ENCODE data around the gene KIF19. TPM values are rescaled to one million over a fixed set of nuclear protein-coding genes. Genes with fewer than 3 reads are reported as not detected.
"Not testable (repeated sequence)": the region's sequence is repeated elsewhere in the genome, so short reads cannot be mapped to it uniquely, and the experiment has no call there.

The KIF19 gene
- total and polyA plus RNA-seq, 4 donors: 0.42 to 2.1 (median 0.83) TPM

GRCh38 chr17:74277935-74278334 lies 48.1 kb upstream of the KIF19 start:
- H3K36me3 ChIP-seq (ENCODE audit: control insufficient read depth in 4 of 4, insufficient read depth in 3 of 4, low read depth in 1 of 4, low read length in 3 of 4): no peaks in the 10 kb centered on the region
- H3K4me3 ChIP-seq (ENCODE audit: low read depth in 1 of 3, low read length in 3 of 3): no peak overlapping the region
- no peak overlapping the region for H3K27ac ChIP-seq (ENCODE audit: low read depth in 1 of 2, low read length in 2 of 2)
- H3K9me3 ChIP-seq (ENCODE audit: control insufficient read depth in 4 of 4, low read length in 3 of 4): peaks cover 0 to 2% (median 0%) of the 10 kb centered on the region in 4 donors
- no peak overlapping the region for H3K9ac ChIP-seq (ENCODE audit: low read depth in 1 of 2, low read length in 2 of 2)
- WGBS: 69% methylated on average over 1 of the region's 1 CpG
- TF ChIP-seq RXRA (IDR thresholded peaks at IDR 0.05) (no peak), RAD21 (IDR thresholded peaks at IDR 0.05) (no peak), ATF3 (IDR thresholded peaks at IDR 0.05) (no peak)
- peaks cover 0 to 9% (median 1%) of the 10 kb centered on the region in 4 donors for H3K27me3 ChIP-seq (ENCODE audit: control insufficient read depth in 4 of 4, insufficient read depth in 4 of 4, low read length in 3 of 4)
- DNase-seq (ENCODE audit: low spot score): no peak
- no peaks in the 10 kb centered on the region for H3K4me1 ChIP-seq (ENCODE audit: control insufficient read depth in 4 of 4, insufficient read depth in 4 of 4, low read length in 3 of 4)

- H3K27ac ChIP-seq (ENCODE audit: low read depth in 1 of 2, low read length in 2 of 2); H3K9ac ChIP-seq (ENCODE audit: low read depth in 1 of 2, low read length in 2 of 2); H3K9me3 ChIP-seq (ENCODE audit: control insufficient read depth in 4 of 4, low read length in 3 of 4); DNase-seq (ENCODE audit: low spot score); H3K4me1 ChIP-seq (ENCODE audit: control insufficient read depth in 4 of 4, insufficient read depth in 4 of 4, low read length in 3 of 4); H3K27me3 ChIP-seq (ENCODE audit: control insufficient read depth in 4 of 4, insufficient read depth in 4 of 4, low read length in 3 of 4); H3K36me3 ChIP-seq (ENCODE audit: control insufficient read depth in 4 of 4, insufficient read depth in 3 of 4, low read depth in 1 of 4, low read length in 3 of 4); H3K4me3 ChIP-seq (ENCODE audit: low read depth in 1 of 3, low read length in 3 of 3): not testable (repeated sequence)
- WGBS: 92% methylated on average over 7 of the region's 7 CpGs
Measured at GRCh38 chr17:74279617-74280016, 46.4 kb upstream of the KIF19 start.

GRCh38 chr17:74280093-74280513 lies 45.9 kb upstream of the KIF19 start:
- Histone ChIP-seq H3K27me3 (ENCODE audit: control insufficient read depth in 4 of 4, insufficient read depth in 4 of 4, low read length in 3 of 4) (peaks cover 0 to 9% (median 0%) of the 10 kb centered on the region in 4 donors), H3K9ac (ENCODE audit: low read depth in 1 of 2, low read length in 2 of 2) (no peak overlapping the region), H3K36me3 (ENCODE audit: control insufficient read depth in 4 of 4, insufficient read depth in 3 of 4, low read depth in 1 of 4, low read length in 3 of 4) (no peaks in the 10 kb centered on the region), H3K9me3 (ENCODE audit: control insufficient read depth in 4 of 4, low read length in 3 of 4) (peaks cover 0 to 2% (median 0%) of the 10 kb centered on the region in 4 donors), H3K4me3 (ENCODE audit: low read depth in 1 of 3, low read length in 3 of 3) (no peak overlapping the region), H3K4me1 (ENCODE audit: control insufficient read depth in 4 of 4, insufficient read depth in 4 of 4, low read length in 3 of 4) (no peaks in the 10 kb centered on the region), H3K27ac (ENCODE audit: low read depth in 1 of 2, low read length in 2 of 2) (no peak overlapping the region)
- WGBS: 72% methylated on average over 9 of the region's 9 CpGs
- TF ChIP-seq JUND (IDR thresholded peaks at IDR 0.05) (no peak), EGR1 (IDR thresholded peaks at IDR 0.05; ENCODE audit: low read depth in 2 of 2) (no peak), REST (IDR thresholded peaks at IDR 0.05) (no peak), MAX (IDR thresholded peaks at IDR 0.05) (no peak), RXRA (IDR thresholded peaks at IDR 0.05) (no peak), RAD21 (IDR thresholded peaks at IDR 0.05) (no peak), NR2F2 (IDR thresholded peaks at IDR 0.05) (no peak), CTCF (IDR thresholded peaks at IDR 0.05; ENCODE audit: low read depth, low read length, missing input control) (no peak), HNF4A (conservative IDR thresholded peaks at IDR 0.05) (no peak), SP1 (IDR thresholded peaks at IDR 0.05) (no peak), FOXA1 (IDR thresholded peaks at IDR 0.05) (no peak), FOXA2 (IDR thresholded peaks at IDR 0.05) (no peak), HNF4G (IDR thresholded peaks at IDR 0.05) (no peak), GABPA (IDR thresholded peaks at IDR 0.05 in 1 of 2, conservative IDR thresholded peaks at IDR 0.05 in 1 of 2) (no peak), YY1 (IDR thresholded peaks at IDR 0.05) (no peak), ZBTB33 (IDR thresholded peaks at IDR 0.05) (no peak), TAF1 (conservative IDR thresholded peaks at IDR 0.05) (no peak), ATF3 (IDR thresholded peaks at IDR 0.05) (no peak)
- DNase-seq (ENCODE audit: low spot score): no peak

Measured in liver (tissue), 9 donors.